GM19351 (cell line): ENCODE measurements around the gene HPSE.
A peak's percentile ranks its signal among the peaks of the same experiment; 100 is the strongest.
"Not testable (repeated sequence)": the region's sequence is repeated elsewhere in the genome, so short reads cannot be mapped to it uniquely, and the experiment has no call there.

Experiments used
- ATAC-seq: cut with Tn5 transposase; IDR thresholded peaks from one replicate; pipeline ENCODE4 v1.9.1; 2021; ENCODE audit warnings: mild to moderate bottlenecking, moderate library complexity; ENCODE audit not compliant: unreplicated experiment

Gene HPSE

DNA sequence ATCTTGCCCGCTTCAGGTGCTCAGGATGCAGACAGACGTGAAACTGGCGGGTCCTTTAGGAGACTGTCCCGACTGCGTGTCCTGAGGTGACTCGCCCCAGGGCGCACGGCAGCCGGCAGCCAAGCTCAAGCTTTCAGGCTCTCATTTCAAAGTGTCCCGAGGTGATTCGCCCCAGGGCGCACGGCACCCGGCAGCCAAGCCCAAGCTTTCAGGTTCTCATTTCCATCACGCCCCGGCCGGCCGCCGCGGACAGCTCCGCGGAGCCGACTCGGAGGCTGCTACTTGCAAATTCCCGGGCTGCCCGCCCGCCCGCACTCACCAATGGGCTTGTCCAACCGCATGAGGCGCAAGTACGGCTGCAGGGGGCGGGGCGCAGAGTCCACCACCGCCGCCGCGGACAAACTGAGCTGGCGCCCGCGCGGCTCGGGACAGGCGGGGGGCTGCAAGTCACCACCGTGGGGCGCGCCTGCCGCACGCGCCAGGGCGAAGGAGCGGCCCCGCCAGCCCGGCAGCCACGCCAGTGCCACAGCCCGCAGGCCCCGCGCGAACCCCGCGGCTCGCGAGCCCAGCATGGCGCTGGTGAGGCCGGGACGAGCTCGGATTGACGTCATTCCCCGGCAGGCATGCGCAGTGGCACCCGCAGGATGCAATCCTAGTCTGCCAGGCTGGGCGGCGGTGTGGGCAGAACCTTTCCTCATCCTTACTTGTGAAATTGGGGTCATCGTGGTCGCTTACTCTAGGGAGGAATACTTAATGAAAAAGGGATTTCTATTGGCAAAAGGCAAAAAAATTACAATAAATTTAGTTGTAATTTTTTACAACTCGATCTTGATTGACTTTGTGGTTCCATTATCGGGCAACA lies 50.2 kb downstream of the HPSE start, which contains the start of gene COQ2:
Gene COQ2 (minus strand): TSS at position 606 of the 862 bp plus-strand sequence. CDS start 34 bp downstream, at position 572.
- ATAC-seq = peak; percentile 83

DNA sequence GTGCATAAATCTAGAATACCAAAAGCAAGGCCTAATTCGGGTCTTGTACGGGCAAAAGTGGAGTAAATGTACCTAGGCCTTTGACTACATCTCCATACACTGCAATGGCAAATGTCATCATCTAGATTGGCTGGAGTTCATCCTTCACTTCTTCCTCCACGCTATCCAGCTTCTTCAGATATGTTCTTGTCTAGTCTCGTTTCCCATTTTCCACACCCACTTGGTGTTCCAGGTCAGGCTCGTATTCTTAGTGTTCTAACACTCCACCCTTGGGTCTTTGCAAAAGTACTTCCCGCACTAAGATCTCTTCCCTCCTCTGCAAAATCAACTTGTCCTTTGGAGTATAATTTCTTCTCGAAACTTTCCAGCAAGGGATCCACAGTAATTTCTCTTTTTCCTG lies 51.5 kb downstream of the HPSE start:
- ATAC-seq = no peak

DNA sequence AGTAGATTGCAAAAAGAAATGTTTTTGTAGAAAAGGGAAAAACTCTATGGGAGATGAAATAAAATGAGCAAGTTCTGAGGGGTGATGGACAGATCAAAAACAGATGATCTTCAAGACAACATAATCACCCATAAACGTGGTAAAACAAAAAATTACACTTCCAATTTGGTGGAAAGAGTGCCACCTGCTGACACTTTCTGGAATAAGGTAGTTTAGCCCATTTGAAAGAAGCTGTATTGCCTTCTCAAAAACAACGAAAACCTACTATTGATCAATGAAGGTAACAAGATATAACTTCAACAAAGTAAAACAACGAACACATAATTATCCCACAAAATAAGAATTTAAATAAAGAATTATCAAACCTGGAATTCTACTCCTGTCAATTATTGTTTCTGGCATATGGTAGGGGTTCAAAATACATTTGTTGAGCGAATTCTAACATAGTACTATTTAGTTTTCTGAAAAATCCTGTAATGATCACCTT lies 52.6 kb downstream of the HPSE start:
- no peak for ATAC-seq

DNA sequence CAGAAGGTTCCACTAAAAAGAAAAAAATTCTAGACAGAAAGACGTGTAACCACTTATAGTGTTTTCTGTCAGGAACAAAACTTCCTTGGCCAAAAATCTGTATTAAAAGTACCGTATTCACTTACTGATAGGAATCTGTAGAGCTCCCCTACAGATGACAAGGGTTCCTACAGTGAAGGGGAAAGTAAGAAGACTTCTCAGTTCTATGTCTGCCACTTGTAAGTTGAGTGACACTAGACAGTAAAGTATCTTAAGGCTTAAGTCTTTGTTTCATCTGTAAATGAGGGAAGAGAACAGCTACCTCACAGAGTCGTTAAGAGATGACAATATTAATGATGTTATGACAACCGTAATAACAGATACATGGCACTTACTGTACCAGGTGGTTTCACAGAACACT lies 53.3 kb downstream of the HPSE start:
- ATAC-seq = no peak

DNA sequence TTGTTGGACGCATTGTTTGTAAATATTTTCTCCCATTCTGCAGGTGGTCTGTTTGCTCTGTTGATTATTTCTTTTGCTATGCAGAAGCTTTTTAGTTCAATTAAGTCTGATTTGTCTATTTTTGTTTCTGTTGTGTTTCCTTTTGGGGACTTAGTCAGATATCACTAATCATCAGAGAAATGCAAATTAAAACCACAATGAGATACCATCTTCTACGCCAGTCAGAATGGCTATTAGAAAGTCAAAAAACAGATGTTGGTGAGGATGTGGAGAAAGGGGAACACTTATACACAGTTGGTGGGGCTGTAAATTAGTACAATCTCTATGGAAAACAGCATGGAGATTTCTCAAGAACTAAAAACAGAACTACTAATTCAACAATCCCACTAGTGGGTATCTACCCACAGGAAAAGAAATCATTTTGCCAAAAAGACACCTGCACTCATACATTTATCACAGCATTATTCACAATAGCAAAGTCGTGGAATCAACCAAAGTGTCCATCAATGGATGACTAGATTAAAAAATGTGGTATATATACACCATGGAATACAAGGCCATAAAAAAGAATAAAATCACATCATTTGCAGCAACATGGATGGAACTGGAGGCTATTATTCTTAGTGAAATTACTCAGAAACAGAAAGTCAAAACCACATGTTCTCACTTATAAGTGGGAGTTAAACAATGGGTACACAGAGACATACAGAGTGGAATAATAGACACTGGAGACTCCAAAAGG lies 58.2 kb downstream of the HPSE start:
- ATAC-seq = peak; percentile 68

DNA sequence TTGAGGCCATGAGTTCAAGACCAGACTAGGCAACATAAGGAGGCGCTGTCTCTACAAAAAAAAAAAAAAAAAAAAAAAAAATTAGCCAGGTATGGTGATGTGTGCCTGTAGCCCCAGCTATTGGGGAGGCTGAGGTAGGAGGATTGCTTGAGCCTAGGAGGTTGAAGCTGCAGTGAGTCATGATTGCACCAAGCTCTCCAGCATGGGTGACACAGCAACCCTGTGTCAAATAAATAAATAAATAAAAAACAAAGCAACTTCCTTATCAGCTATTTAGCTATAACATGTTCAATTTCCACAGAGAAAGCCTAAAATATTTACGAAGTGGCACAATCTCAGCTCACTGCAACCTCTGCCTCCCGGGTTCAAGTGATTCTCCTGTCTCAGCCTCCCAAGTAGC lies 60.7 kb downstream of the HPSE start:
- not testable (repeated sequence) for ATAC-seq

DNA sequence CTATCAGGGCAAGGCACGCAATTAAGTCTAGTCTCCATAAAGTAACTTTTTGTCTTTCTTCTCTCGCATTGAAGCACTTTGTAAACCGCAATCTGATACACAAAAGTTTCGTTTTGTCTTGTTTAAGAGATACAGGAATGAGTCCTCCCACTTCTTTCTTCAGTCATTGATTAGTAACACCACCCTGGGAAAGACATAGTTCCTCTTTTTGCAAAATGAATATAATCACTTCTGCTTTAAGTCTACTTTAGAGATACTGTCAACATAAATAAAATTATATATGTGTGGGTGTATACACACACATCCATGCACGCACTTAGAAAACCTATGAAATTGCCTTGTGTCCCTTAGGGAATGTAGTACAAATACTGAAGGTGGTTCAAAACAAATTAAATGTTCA lies 61.7 kb downstream of the HPSE start:
- peak; percentile 79 for ATAC-seq

DNA sequence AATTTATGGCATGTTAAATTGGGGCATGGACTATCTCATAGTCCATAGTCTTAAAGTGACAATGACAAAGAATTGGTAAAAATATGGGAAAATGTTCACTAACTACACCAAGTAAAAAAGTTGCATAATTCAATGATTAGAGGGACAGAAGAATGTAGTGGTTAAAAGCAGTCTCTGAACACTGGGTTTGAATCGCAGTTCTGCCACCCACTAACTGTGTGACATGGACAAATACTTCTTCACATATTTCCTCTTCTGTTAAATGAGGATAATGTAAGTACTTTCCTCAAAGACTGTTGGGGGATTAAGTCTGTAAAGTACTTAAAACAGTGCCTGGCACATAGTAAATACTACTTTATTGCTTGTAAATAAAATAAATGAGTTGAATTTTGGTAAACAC lies 65.4 kb downstream of the HPSE start:
- no peak for ATAC-seq

DNA sequence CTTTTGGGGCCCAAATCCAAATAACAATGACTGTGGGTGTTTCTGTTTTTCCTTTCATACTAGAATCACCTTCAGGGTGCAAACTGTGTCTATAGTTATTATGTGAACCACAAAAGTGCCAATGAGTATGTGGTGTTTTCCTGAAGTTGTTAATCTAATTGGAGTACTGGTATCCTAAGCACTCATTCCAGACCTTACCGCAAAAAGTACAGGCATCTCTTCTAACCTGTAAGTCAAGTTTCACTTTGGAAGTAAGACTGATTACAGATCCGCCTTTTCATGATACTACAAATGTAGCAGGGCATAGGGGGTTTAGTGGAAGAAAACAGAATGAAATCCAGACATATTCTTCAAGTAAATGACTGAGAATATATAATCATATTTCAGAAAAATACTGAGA lies 66.2 kb downstream of the HPSE start:
- ATAC-seq = no peak

DNA sequence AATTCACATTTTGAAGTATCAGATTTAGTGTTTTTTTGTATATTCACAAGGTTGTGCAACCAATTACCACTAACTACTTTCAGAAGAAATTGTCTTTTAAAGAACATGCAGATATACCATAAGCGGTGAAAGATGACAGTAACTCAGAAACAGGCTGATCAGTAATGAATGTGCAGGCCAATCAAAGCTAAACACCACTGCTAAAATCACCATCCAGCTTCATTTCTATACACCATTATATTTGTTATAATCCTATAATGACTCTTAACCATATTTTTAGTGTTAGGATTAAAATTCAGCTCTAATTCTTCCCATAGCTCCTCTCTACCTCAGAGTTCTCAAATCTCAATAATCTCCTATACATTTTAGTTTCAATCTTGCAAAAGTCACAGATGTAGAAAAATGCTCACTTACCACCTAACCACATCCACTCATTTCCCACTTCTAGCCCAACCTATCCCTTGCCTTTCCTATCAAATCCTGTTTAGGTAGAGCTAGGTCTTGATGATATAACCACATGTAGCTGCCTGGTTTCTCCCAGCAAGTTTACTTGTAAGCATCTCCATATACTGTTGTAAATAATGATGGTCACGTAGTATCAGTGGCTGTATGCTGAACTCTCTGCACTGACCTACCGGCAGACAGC lies 66.7 kb downstream of the HPSE start:
- ATAC-seq = peak; percentile 45

DNA sequence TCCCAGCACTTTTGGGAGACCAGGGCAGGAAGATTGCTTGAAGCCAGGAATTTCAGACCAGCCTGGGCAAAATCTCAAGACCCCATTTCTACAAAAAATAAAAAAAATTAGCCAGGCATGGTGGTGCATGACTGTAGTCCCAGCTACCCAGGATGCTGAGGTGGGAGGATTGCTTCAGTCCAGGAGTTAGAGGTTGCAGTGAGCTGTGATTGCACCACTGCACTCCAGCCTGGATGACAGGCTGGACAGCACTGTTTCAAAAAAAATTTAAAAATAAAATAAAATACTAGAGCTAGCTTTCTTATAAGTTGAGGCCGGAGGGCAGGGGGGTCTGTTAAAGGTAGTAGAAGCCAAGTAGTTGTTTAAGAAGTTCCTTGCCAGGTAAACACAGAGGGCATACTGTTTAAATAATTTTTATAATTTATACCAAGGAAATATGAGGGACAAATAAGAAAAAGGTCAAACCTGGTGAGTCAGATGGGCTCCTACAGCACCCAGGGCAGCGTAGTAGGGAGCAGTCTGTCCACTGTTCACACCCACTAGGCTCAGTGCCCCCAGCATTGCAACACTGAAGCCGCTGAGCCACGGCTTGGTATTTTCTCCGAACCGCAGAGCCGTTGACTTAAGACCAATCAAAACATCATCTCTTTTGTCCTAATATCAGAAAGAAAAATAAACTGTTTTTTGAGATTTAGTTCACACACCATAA lies 67.4 kb downstream of the HPSE start:
- ATAC-seq = peak; percentile 46

DNA sequence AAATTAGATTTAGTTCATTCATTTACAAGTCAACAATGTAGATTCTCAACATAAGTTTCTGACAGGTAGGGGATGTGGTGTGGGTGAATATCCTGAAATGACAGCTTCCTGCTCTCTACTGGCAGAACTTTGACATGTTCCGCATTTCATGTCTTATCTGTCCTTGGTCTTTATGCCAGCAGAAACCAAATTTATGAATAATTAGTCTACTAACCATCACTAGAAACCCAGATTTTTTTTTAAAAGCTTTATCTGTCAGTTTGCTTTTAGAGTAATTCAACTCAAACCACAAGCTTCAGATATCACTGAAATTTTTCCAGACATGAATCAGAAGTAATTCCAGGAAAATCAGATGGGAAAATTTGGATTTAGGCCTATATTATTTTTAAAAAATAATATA lies 68.0 kb downstream of the HPSE start:
- peak; percentile 57 for ATAC-seq

DNA sequence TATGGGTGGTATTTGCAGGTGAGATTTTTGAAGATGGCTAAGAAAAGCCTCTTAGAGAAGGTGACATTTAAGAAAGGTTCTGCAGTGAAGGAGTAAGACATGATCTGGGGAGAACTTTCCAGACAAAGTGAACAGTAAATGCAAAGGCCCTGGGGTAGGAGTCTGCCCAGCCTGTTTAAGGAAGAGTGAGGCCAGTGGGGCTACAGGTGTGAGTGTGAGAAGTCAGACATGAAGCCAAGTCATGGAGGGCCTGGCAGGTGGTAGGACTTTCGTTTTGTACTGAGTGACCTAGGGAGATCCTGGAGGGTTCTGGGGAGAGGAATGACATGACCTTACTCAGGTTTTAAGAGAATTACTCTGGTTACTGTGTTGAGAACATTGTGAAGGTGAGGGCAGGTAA lies 71.5 kb downstream of the HPSE start:
- ATAC-seq = no peak

DNA sequence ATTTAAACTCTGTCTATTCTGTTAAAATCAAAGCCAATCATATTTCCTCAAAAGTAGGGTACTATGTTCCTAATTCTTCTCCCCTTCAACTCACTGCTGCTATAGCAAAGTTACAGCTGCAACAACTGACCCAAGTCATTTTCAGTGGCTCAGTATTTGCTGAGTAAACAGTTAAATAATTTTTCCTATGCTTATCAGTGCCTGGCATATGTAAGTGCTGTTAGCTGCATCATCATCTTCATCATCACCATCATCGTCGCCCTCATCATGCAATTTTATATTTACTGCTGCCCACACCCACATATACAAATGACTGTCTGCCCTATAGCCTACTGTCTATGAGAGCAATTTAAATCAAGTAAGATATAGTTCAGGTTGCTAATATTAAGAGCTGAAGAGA lies 72.0 kb downstream of the HPSE start:
- no peak for ATAC-seq

DNA sequence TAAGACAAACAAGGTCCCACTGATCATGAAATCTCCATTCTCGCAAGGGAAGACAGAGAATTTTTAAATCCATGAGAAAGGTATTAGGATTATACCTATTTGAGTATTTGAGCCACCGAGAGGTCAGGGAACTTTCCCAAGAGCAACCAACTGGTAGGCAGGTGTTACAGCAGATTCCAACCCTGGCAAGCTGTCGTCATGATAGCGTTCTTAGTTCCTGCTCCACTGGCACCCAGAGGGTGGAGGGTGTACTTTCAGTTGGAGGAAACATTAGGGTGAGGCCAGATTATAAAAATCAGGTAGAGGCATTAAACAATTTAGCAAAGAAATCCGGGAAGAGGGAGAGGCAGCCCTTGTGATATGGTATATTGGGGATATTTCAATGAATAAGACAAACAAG lies 73.3 kb downstream of the HPSE start:
- no peak for ATAC-seq

DNA sequence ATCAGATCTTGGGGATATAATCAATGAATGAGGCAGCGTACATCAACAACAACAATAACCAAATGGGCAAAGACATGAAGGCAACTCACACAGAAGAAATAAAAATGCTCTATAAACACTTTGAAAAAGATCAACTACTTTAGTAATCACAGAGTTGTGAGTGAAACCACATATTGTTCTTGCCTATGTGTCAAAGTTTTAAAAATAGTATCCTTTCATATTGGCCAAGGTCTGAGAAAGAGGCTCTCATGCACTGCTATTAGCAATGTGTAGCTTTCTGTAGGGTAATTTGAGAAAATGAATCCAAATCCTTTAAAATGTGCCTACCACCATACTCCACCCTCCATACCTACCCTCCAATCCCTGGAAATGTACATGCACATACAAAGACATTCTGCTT lies 75.1 kb downstream of the HPSE start:
- ATAC-seq = peak; percentile 53

DNA sequence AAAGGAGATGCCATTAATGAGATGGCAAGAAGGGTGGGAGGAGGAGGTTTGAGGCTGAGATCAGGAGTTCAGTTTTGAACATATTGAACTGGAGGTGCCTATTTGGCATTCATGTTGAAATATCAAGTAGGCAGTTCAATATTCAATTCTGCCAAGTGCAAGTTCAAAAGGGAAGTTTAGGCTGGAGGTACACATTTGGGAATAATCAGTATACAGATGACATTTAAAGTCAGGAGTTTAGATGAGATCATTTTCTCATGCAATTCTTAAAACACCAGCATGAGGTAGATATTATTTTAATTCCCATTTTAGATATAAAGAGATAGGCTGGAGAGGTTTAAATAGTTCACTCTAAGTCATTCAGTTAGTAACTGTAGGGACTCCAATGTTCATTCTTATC lies 76.2 kb downstream of the HPSE start:
- no peak for ATAC-seq

DNA sequence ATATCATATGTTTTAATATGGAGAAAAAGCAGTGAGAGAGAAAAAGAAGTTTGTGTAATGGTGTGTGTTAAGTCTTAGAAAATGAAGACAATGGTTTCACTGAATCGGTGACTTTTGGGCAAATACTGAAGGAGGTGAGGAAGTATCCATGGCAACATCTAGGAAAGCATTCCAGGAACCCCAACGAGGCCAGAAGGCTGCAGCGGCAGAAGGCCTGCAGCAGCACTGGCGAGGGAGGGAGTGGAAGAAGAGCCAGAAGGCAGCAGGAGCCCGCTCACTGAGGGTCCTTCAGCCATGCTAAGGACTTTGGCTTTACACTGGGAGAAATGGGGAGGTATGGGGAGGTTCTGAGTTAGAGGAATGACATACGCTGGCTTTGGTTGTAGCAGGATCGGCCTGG lies 76.8 kb downstream of the HPSE start:
- ATAC-seq = no peak

DNA sequence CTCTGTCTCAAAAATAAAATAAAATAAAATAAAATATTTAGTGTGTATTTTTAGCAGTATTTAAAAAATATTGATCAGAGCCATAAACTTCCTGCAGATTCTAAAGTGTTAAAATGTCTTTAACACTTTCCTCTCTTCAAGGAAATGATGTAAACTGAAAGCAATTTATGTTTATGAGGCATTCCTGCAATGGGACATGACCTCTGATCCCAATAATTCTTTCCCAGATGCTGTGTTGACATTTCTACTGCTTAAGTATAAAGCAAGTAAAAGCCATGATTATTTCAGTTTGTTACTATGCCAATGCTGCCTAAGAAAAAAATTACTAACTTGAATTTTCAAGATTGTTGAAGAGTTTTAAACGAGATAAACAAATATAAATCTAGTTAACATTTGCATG lies 79.1 kb downstream of the HPSE start:
- no peak for ATAC-seq

DNA sequence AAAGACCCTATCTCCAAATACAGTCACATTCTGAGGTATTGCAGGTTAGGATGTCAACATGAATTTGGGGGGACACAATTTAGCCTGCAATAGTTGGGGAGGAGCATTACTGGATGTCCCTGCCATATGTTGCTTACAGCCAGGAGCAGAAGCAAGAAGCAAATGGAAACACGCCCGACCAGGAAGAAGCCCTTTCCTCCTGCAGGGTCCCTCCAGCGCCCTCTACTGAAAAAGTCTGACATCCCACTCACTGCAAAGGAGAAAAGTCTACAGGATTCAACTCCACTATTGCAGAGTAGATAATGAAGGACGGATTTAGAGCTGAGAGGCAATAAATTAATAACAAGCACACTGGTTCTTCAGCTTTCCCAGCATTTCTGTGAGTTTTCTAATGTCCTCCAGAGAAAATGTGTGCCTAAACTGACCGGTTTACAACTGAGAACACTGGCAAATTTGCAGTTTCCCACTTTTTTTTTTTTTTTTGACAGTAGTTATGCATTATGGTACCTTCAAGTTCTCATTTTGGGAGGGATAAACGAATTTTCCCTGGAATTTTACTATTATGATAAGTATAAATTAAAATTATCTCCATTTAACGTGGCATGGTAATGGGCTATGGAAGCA lies 81.8 kb downstream of the HPSE start:
- ATAC-seq = peak; percentile 52
